Right lobe of liver (tissue), 4 donors: ENCODE results near the gene TRAPPC6A.

Experiments
- POLR2A ChIP-seq: fragments of 450-650 bp; IDR thresholded peaks from one replicate; pipeline ENCODE4 v1.6.1; 2017; ENCODE audit warnings: antibody characterized with exemption, mild to moderate bottlenecking
- TF ChIP-seq, protein P1 (sequence below), 4 donors: fragments of 200-600 bp in 3 of 4; fragments of 450-650 bp in 1 of 4; IDR thresholded peaks; one replicate each; pipeline versions ENCODE4 v1.5.1 to v1.8.0; 2016 to 2022; ENCODE audit warnings: antibody characterized with exemption in 4 of 4, mild to moderate bottlenecking in 2 of 4
- donor health status: DM: no; HTN: no; CAD: no.
- donor health status: DM: no; HTN: no; CAD: no.
- donor health status: DM: no; HTN: yes; CAD: no.

DNA sequence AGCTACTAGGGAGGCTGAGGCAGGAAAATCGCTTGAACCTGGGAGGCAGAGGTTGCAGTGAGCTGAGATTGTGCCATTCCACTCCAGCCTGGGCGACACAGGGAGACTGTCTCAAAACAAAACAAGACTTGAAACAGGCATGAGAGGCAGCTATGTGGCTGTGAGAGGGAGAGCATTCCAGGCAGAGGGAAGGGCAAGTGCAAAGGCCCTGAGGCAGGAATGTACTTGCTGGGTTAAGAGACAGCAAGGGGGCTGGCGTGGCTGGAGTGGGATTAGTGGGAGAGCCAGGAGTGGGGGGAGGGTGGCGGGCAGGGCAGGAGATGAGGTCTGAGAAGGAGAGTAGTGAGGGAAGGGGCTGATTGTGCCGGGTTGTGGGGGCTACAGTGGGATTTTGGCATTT is 45.8 kb upstream of the TRAPPC6A start:
- no peak for TF ChIP-seq POLR2A
- TF ChIP-seq, protein P1, sequence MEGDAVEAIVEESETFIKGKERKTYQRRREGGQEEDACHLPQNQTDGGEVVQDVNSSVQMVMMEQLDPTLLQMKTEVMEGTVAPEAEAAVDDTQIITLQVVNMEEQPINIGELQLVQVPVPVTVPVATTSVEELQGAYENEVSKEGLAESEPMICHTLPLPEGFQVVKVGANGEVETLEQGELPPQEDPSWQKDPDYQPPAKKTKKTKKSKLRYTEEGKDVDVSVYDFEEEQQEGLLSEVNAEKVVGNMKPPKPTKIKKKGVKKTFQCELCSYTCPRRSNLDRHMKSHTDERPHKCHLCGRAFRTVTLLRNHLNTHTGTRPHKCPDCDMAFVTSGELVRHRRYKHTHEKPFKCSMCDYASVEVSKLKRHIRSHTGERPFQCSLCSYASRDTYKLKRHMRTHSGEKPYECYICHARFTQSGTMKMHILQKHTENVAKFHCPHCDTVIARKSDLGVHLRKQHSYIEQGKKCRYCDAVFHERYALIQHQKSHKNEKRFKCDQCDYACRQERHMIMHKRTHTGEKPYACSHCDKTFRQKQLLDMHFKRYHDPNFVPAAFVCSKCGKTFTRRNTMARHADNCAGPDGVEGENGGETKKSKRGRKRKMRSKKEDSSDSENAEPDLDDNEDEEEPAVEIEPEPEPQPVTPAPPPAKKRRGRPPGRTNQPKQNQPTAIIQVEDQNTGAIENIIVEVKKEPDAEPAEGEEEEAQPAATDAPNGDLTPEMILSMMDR (IDR thresholded peaks at IDR 0.05): no peak
